Spinal cord (tissue), 10 donors: ENCODE results near the gene MET. TPM values are rescaled to one million over a fixed set of nuclear protein-coding genes. Genes with fewer than 3 reads are reported as not detected.
A peak's percentile ranks its signal among the peaks of the same experiment; 100 is the strongest.

Experiments used
- DNase-seq, 6 donors: peaks; one replicate each; pipeline versions ENCODE4 v3.0.0 to v3.0.0-alpha.2; 2013 to 2015; ENCODE audit warnings: low spot score in 6 of 6, low read depth in 4 of 6
- H3K27ac ChIP-seq: one replicate; pipeline ENCODE4 v1.5.1; 2013; ENCODE audit warnings: low read depth, low read length, control low read depth
- H3K27me3 ChIP-seq: one replicate; pipeline ENCODE4 v1.6.1; 2013; ENCODE audit warnings: low read length; ENCODE audit not compliant: control insufficient read depth, insufficient read depth
- H3K36me3 ChIP-seq: one replicate; pipeline ENCODE4 v1.6.1; 2013; ENCODE audit warnings: low read length; ENCODE audit not compliant: control insufficient read depth, insufficient read depth
- H3K4me1 ChIP-seq: one replicate; pipeline ENCODE4 v1.6.1; 2013; ENCODE audit warnings: low read length; ENCODE audit not compliant: control insufficient read depth, insufficient read depth
- H3K4me3 ChIP-seq: one replicate; pipeline ENCODE4 v1.5.1; 2013; ENCODE audit warnings: low read depth, low read length, control low read depth
- H3K9me3 ChIP-seq: one replicate; pipeline ENCODE4 v1.6.1; 2013; ENCODE audit warnings: low read length; ENCODE audit not compliant: control insufficient read depth, insufficient read depth
- WGBS: methylation state at CpG from one replicate; pipeline ENCODE4 v1.1.5; 2013; ENCODE audit warnings: missing lambda C conversion rate; ENCODE audit not compliant: insufficient coverage; 5-methylcytosine and 5-hydroxymethylcytosine counted together
- long read RNA-seq, 4 donors: transcript quantifications; one replicate each; lab custom pipeline, GENCODE V29; 2026
- polyA plus RNA-seq, 2 donors: library from polyadenylated mRNA; unstranded; fragments of 120-200 nt; gene quantifications; one replicate each; pipeline ENCODE4 v1.2.1, GENCODE V29; 2013; ENCODE audit not compliant: insufficient read length in 2 of 2
- total RNA-seq, 2 donors: library from RNA; depleted of rRNA in 1 of 2; stranded (reverse); fragments of 120-200 nt in 1 of 2; fragments of >200 nt in 1 of 2; gene quantifications; one replicate each; pipeline versions ENCODE4 v1.2.3 to v1.2.4, GENCODE V29; 2013 to 2014
- donor health status: healthy.

MET gene
- total RNA-seq (10 to 100 TPM; 15.3 to 27.8 TPM), polyA plus RNA-seq (1 to 10 TPM; 2.4 to 4.7 TPM)
- long read RNA-seq, donor 1, full-length matches to known transcripts, result 1 of 1 reads
- long read RNA-seq, donor 1, partial matches to known transcripts, result 0 of 1 reads
- long read RNA-seq, donor 1, other reads (novel, unspliced or antisense), result 0 of 1 reads
- long read RNA-seq, donor 2, result 0 reads
- long read RNA-seq, donor 3, result 0 reads
- long read RNA-seq, donor 4, full-length matches to known transcripts, result 2 of 8 reads
- long read RNA-seq, donor 4, partial matches to known transcripts, result 6 of 8 reads
- long read RNA-seq, donor 4, other reads (novel, unspliced or antisense), result 0 of 8 reads

DNA sequence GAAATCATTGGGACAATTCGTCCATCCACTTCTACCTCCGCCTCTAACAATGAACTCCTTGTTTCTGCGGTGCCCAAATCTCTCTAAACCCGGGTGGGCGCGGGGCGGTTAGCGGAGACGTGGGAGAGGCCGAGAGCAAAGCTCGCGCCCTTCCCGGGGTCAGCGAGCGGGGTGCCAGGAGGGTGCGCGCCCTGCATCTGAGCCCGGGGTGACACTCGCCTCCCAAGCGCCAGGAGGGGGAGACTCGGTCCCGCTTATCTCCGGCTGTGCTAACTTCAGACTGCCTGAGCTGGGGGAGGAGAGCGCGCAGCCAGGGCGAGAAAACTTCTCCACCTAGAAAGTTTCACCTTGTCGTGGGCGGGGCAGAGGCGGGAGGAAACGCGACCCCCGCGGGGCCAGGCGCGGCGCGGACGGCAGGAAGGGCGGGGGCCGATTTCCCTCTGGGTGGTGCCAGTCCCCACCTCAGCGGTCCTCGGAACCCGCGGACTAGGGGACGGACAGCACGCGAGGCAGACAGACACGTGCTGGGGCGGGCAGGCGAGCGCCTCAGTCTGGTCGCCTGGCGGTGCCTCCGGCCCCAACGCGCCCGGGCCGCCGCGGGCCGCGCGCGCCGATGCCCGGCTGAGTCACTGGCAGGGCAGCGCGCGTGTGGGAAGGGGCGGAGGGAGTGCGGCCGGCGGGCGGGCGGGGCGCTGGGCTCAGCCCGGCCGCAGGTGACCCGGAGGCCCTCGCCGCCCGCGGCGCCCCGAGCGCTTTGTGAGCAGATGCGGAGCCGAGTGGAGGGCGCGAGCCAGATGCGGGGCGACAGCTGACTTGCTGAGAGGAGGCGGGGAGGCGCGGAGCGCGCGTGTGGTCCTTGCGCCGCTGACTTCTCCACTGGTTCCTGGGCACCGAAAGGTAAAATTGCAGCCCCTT is at the start of gene MET:
Gene MET, plus strand, starts transcription at position 516 of the 915 bp plus-strand sequence. CDS start 26,889 bp downstream, outside the sequence.
- H3K27ac ChIP-seq, result peak within 1 kb of the TSS; percentile 43
- peaks cover 1% of the 10 kb centered on the region for H3K9me3 ChIP-seq
- peak in 3 of 6 donors; percentile 17 to 73 (median 72) for DNase-seq
- peaks cover 22% of the 10 kb centered on the region for H3K27me3 ChIP-seq
- no peaks in the 10 kb centered on the region for H3K36me3 ChIP-seq
- H3K4me3 ChIP-seq, result peak within 1 kb of the TSS; percentile 77
- under 1% methylated on average over 100 of the region's 101 CpGs for WGBS
- peaks cover 12% of the 10 kb centered on the region for H3K4me1 ChIP-seq

- Histone ChIP-seq H3K27me3 (no peaks in the 10 kb centered on the region), H3K4me1 (peaks cover 3% of the 10 kb centered on the region), H3K9me3 (no peaks in the 10 kb centered on the region), H3K36me3 (no peaks in the 10 kb centered on the region), H3K4me3 (no peak overlapping the region), H3K27ac (no peak overlapping the region)
- 95% methylated on average over 7 of the region's 8 CpGs for WGBS
- no peak for DNase-seq
Observed at GRCh38 chr7:116626886-116627285, 45.1 kb upstream of the MET start.

DNA sequence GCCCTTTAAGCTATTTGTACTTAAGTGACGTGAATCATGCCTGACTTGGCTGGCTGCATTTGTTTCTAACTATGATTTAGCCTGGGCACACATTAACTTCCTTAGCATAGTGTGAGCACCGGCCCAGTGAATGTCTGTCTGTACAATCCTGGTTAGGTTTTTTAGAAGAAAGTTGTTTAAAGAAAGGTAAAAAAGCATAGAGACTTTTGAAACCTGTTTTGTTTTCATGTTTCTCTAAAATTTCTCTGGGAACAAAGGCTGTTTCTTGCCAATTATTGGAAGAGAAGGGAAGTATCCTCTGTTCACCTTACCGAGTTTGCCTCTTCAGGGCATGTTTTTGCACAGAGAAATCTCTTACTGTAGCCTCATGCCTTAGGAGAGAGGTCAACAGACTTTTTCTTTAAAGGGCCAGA is 42.9 kb upstream of the MET start:
- H3K36me3 ChIP-seq, result no peaks in the 10 kb centered on the region
- no peaks in the 10 kb centered on the region for H3K27me3 ChIP-seq
- no peaks in the 10 kb centered on the region for H3K9me3 ChIP-seq
- H3K4me1 ChIP-seq, result peaks cover 3% of the 10 kb centered on the region
- H3K4me3 ChIP-seq, result no peak overlapping the region
- no peak for DNase-seq
- WGBS, result no CpG with 5 or more reads among the region's 3 CpGs
- H3K27ac ChIP-seq, result no peak overlapping the region

- no CpG with 5 or more reads among the region's 2 CpGs for WGBS
- Histone ChIP-seq H3K4me3 (no peak overlapping the region), H3K27me3 (no peaks in the 10 kb centered on the region), H3K27ac (no peak overlapping the region), H3K4me1 (peaks cover 3% of the 10 kb centered on the region), H3K36me3 (no peaks in the 10 kb centered on the region), H3K9me3 (no peaks in the 10 kb centered on the region)
- DNase-seq, result no peak
Observed at GRCh38 chr7:116630357-116630756, 41.6 kb upstream of the MET start.

DNA sequence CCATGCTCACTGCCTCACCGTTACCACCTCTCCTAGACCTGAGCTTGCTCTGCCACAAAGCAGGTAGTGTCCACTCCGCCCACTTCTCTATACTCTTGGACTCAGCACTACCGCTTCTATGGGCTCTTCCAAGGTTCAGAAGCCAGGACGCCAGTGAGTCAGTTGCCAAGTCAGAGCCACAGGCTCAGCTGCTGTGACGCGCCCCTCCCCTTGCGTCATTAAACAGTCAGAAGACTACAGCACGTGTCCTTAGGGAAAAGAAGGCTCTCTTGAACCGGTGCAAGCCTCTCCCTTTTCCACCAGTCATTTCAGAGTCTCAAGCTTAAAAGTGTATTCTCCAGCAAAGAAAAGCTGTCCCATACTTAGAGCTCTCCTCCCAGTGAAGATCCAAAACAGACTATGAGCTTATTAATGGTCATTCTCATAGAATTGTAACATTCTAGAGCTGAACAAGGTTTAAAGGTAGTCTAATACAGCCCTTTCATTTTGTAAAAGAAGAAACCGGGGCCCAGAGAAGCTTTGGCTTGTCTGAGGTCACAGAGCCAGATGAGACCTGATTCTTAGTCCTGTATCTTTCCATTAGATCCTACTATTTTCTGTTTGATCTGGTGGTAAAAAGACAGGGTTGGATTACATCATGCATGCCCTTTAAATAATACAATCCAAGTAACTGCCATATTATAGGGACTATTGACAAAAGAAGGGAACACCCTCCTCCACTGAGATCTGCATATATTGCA is 40.9 kb upstream of the MET start:
- H3K27ac ChIP-seq, result no peak overlapping the region
- 65% methylated on average over 8 of the region's 10 CpGs for WGBS
- H3K4me1 ChIP-seq, result peaks cover 3% of the 10 kb centered on the region
- no peaks in the 10 kb centered on the region for H3K36me3 ChIP-seq
- DNase-seq, result peak in 1 of 6 donors; percentile 11
- no peak overlapping the region for H3K4me3 ChIP-seq
- no peaks in the 10 kb centered on the region for H3K9me3 ChIP-seq
- H3K27me3 ChIP-seq, result no peaks in the 10 kb centered on the region

DNA sequence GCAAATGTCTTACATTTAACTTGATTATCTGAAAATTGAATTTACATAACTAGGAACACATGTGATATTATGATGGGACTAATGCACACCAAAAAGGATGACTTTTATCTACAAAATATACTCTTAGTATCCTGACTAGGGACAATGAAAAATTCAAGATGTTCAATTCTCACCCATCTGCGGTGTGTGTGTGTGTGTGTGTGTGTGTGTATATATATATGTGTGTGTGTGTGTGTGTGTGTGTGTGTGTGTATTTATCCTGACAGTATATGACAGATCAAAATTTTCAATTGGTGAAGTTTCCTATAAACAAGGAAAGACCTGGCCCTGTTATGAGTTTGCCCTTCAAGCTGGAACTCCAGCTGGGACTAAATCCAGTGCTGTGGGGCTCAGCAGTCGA is 40.3 kb upstream of the MET start:
- peaks cover 3% of the 10 kb centered on the region for H3K4me1 ChIP-seq
- no peaks in the 10 kb centered on the region for H3K36me3 ChIP-seq
- H3K27ac ChIP-seq, result no peak overlapping the region
- H3K9me3 ChIP-seq, result no peaks in the 10 kb centered on the region
- WGBS, result no CpG with 5 or more reads among the region's 2 CpGs
- no peaks in the 10 kb centered on the region for H3K27me3 ChIP-seq
- no peak overlapping the region for H3K4me3 ChIP-seq
- no peak for DNase-seq

DNA sequence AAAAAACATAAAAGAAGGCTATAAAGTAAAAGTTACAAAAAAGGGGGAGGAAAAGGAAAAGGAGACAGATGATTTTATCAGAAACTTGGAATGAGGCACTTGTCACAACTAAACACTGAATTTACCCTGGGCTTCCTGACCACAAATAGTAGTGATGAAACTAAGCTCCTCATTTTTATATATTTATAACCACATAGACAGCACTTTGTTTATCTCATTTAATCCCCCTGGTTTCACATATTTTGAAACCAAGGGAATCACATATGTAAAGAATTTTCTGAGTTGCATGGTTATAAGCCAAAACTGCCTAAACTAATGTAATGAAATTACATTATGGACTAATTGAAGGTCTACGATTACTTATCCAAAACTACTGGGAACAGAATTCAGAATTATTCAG is 39.6 kb upstream of the MET start:
- no peak overlapping the region for H3K4me3 ChIP-seq
- no CpG with 5 or more reads among the region's 1 CpG for WGBS
- no peak for DNase-seq
- no peaks in the 10 kb centered on the region for H3K36me3 ChIP-seq
- H3K4me1 ChIP-seq, result peaks cover 3% of the 10 kb centered on the region
- no peaks in the 10 kb centered on the region for H3K9me3 ChIP-seq
- no peak overlapping the region for H3K27ac ChIP-seq
- H3K27me3 ChIP-seq, result no peaks in the 10 kb centered on the region

- Histone ChIP-seq H3K4me1 (peaks cover 3% of the 10 kb centered on the region), H3K4me3 (no peak overlapping the region), H3K27me3 (no peaks in the 10 kb centered on the region), H3K9me3 (no peaks in the 10 kb centered on the region), H3K27ac (no peak overlapping the region), H3K36me3 (no peaks in the 10 kb centered on the region)
- 74% methylated on average over 3 of the region's 13 CpGs for WGBS
- no peak for DNase-seq
Observed at GRCh38 chr7:116633131-116633988, 38.6 kb upstream of the MET start.

- H3K27me3 ChIP-seq, result no peaks in the 10 kb centered on the region
- no peaks in the 10 kb centered on the region for H3K9me3 ChIP-seq
- 63% methylated on average over 4 of the region's 4 CpGs for WGBS
- no peaks in the 10 kb centered on the region for H3K4me1 ChIP-seq
- no peaks in the 10 kb centered on the region for H3K36me3 ChIP-seq
- no peak for DNase-seq
- no peak overlapping the region for H3K27ac ChIP-seq
- no peak overlapping the region for H3K4me3 ChIP-seq
Observed at GRCh38 chr7:116636997-116637396, 35.0 kb upstream of the MET start.
